ENCODE results near the gene BRSK2. TPM values are rescaled to one million over a fixed set of nuclear protein-coding genes. Genes with fewer than 3 reads are reported as not detected.

The BRSK2 gene
- total and polyA plus RNA-seq, 2 of the 4 experiments (the other 2 are of a cell fraction): 0.18 to 0.62 TPM

GRCh38 chr11:1478011-1478410, 88.3 kb downstream of the BRSK2 start:
- dilution Hi-C loops (cut with HindIII; ENCODE audit: low sequenced_read_pairs, unreplicated experiment) (no loop called here), intact Hi-C loops (cut with micrococcal nuclease) (no loop called here)

More at GRCh38 chr11:1478011-1478410, 88.3 kb downstream of the BRSK2 start:
- CTCF ChIA-PET: no interaction called here
- no peak overlapping the region for H2BK15ac ChIP-seq (ENCODE audit: low read depth, low read length)
- H3K27ac ChIP-seq (ENCODE audit: insufficient read depth, low read length): no peak overlapping the region
- H3K27me3 ChIP-seq (ENCODE audit: control insufficient read depth, insufficient read depth, low read length): no peaks in the 10 kb centered on the region
- H3K56ac ChIP-seq (ENCODE audit: extremely low read depth, insufficient read depth, low read length): no peak overlapping the region
- no peak overlapping the region for H3K23ac ChIP-seq (ENCODE audit: low read depth, low read length)
- no peak overlapping the region for H3K18ac ChIP-seq (ENCODE audit: low read depth, low read length)
- H4K91ac ChIP-seq (ENCODE audit: insufficient read depth, low read depth, low read length): no peak overlapping the region
- no peak overlapping the region for H3K4me2 ChIP-seq (ENCODE audit: low read depth, low read length)
- no peak overlapping the region for H2AFZ ChIP-seq (replicated peaks; ENCODE audit: low read length, poor library complexity)
- no peak overlapping the region for H3K9ac ChIP-seq (ENCODE audit: low read depth, low read length)
- no peaks in the 10 kb centered on the region for H3K9me1 ChIP-seq (ENCODE audit: insufficient read depth, low read length)
- ATAC-seq (ENCODE audit: low read depth): no peak
- H4K5ac ChIP-seq (ENCODE audit: low read depth, low read length): no peak overlapping the region
- TF ChIP-seq RCOR1 (IDR thresholded peaks at IDR 0.05; ENCODE audit: insufficient replicate concordance, low read length): no peak
- TF ChIP-seq MXI1 (IDR thresholded peaks at IDR 0.05; ENCODE audit: borderline replicate concordance, low read depth, low read length): no peak
- no peak for TF ChIP-seq CEBPB (IDR thresholded peaks at IDR 0.05; ENCODE audit: low read depth, low read length)
- TF ChIP-seq MAZ (IDR thresholded peaks at IDR 0.05; ENCODE audit: borderline replicate concordance, low read depth, low read length): no peak
- TF ChIP-seq RAD21 (IDR thresholded peaks at IDR 0.05; ENCODE audit: low read length): no peak
- no peak for TF ChIP-seq SMC3 (IDR thresholded peaks at IDR 0.05; ENCODE audit: low read depth, low read length)
- TF ChIP-seq MAFK (IDR thresholded peaks at IDR 0.05; ENCODE audit: low read depth, low read length): no peak
- no peak for TF ChIP-seq RFX5 (IDR thresholded peaks at IDR 0.05; ENCODE audit: low read depth, low read length)
- no peak for TF ChIP-seq CHD1 (IDR thresholded peaks at IDR 0.05; ENCODE audit: low read depth, low read length)
- no peak for TF ChIP-seq USF2 (IDR thresholded peaks at IDR 0.05; ENCODE audit: low read depth, low read length)
- TF ChIP-seq BHLHE40 (IDR thresholded peaks at IDR 0.05; ENCODE audit: low read depth, low read length): no peak
- TF ChIP-seq, protein P1, sequence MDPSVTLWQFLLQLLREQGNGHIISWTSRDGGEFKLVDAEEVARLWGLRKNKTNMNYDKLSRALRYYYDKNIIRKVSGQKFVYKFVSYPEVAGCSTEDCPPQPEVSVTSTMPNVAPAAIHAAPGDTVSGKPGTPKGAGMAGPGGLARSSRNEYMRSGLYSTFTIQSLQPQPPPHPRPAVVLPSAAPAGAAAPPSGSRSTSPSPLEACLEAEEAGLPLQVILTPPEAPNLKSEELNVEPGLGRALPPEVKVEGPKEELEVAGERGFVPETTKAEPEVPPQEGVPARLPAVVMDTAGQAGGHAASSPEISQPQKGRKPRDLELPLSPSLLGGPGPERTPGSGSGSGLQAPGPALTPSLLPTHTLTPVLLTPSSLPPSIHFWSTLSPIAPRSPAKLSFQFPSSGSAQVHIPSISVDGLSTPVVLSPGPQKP (IDR thresholded peaks at IDR 0.05; ENCODE audit: borderline replicate concordance, low read depth, low read length): no peak
- TF ChIP-seq POLR2A (IDR thresholded peaks at IDR 0.05; ENCODE audit: low read depth, low read length): no peak
- no peak for TF ChIP-seq CTCF (conservative IDR thresholded peaks at IDR 0.05; ENCODE audit: low read depth, low read length)
- TF ChIP-seq NFE2L2 (IDR thresholded peaks at IDR 0.05; ENCODE audit: low read depth, low read length): no peak
- TF ChIP-seq FOS (IDR thresholded peaks at IDR 0.05; ENCODE audit: low read depth, low read length): no peak
- no peak for DNase-seq
- in situ Hi-C loops (cut with MboI; ENCODE audit: low sequenced_read_pairs): no loop called here
- no peak overlapping the region for H3K4ac ChIP-seq (ENCODE audit: low read depth, low read length)
- no peaks in the 10 kb centered on the region for H3K9me3 ChIP-seq (ENCODE audit: control insufficient read depth, insufficient read depth, low read length)
- H3K4me3 ChIP-seq (ENCODE audit: insufficient read depth, low read depth, low read length): no peak overlapping the region
- no peak overlapping the region for H2BK120ac ChIP-seq (ENCODE audit: low read depth, low read length)
- H3K36me3 ChIP-seq (ENCODE audit: control insufficient read depth, insufficient read depth, low read length): peaks cover 36% of the 10 kb centered on the region
- no CpG with 5 or more reads among the region's 13 CpGs for WGBS, 2 experiments (ENCODE audit: extremely low coverage in 2 of 2, insufficient read length in 1 of 2)
- no TSS peak for BruUV-seq (replicated peaks)
- no peak overlapping the region for H2AK9ac ChIP-seq (replicated peaks; ENCODE audit: low read depth, low read length, poor library complexity)
- H2AK5ac ChIP-seq (ENCODE audit: low read depth, low read length): no peak overlapping the region
- POLR2A ChIA-PET (ENCODE audit: unreplicated experiment): no interaction called here
- H3K79me1 ChIP-seq (ENCODE audit: low read depth in 1 of 2, low read length in 2 of 2): peaks cover under 1 to 7% of the 10 kb centered on the region in 2 experiments; a peak in 1 of 4 replicates
- no peak overlapping the region for H3K14ac ChIP-seq (replicated peaks; ENCODE audit: low read depth, low read length)
- H4K8ac ChIP-seq (ENCODE audit: low read depth in 2 of 2, low read length in 2 of 2): no peak overlapping the region
- peaks cover 24% of the 10 kb centered on the region for H4K20me1 ChIP-seq (ENCODE audit: insufficient read depth, low read length)
- no peak overlapping the region for H2BK5ac ChIP-seq (ENCODE audit: low read depth, low read length, poor library complexity, severe bottlenecking)
- H2BK20ac ChIP-seq (ENCODE audit: low read depth, low read length): no peak overlapping the region
- H3K4me1 ChIP-seq (ENCODE audit: control insufficient read depth, insufficient read depth, low read length): peaks cover 2% of the 10 kb centered on the region; the same call in 1 of the 2 replicates

All from IMR-90 (cell line).